HG03432 (cell line): Measurements from ENCODE around the gene MAN2B2.

Experiments used
- ATAC-seq: cut with Tn5 transposase; IDR thresholded peaks from one replicate; pipeline ENCODE4 v1.9.1; 2021; ENCODE audit warnings: mild to moderate bottlenecking, moderate library complexity; ENCODE audit not compliant: unreplicated experiment

The MAN2B2 gene

GRCh38 chr4:6592804-6593563 is 18.0 kb downstream of the MAN2B2 start:
- no peak for ATAC-seq

GRCh38 chr4:6594341-6594740 is 19.4 kb downstream of the MAN2B2 start:
- ATAC-seq, result no peak

GRCh38 chr4:6594826-6595355 is 19.9 kb downstream of the MAN2B2 start:
- ATAC-seq, result no peak

GRCh38 chr4:6595897-6596537 is 21.0 kb downstream of the MAN2B2 start:
- no peak for ATAC-seq

- no peak for ATAC-seq
Observed at GRCh38 chr4:6596948-6597347, 22.0 kb downstream of the MAN2B2 start.

GRCh38 chr4:6598127-6598526 is 23.1 kb downstream of the MAN2B2 start:
- no peak for ATAC-seq

GRCh38 chr4:6598641-6599040 is 23.7 kb downstream of the MAN2B2 start:
- no peak for ATAC-seq

GRCh38 chr4:6601661-6602250 is 26.8 kb downstream of the MAN2B2 start:
- ATAC-seq, result no peak

GRCh38 chr4:6602289-6602688 is 27.3 kb downstream of the MAN2B2 start:
- no peak for ATAC-seq

- no peak for ATAC-seq
Observed at GRCh38 chr4:6603128-6603527, 28.1 kb downstream of the MAN2B2 start.

- ATAC-seq, result no peak
Observed at GRCh38 chr4:6605114-6605513, 30.1 kb downstream of the MAN2B2 start.

- no peak for ATAC-seq
Observed at GRCh38 chr4:6605605-6606004, 30.6 kb downstream of the MAN2B2 start.

GRCh38 chr4:6606465-6607235 is 31.7 kb downstream of the MAN2B2 start:
- no peak for ATAC-seq

GRCh38 chr4:6607368-6608055 is 32.5 kb downstream of the MAN2B2 start:
- no peak for ATAC-seq

GRCh38 chr4:6608758-6609414 is 33.9 kb downstream of the MAN2B2 start:
- no peak for ATAC-seq

GRCh38 chr4:6609415-6610079 is 34.6 kb downstream of the MAN2B2 start:
- ATAC-seq, result no peak

- no peak for ATAC-seq
Observed at GRCh38 chr4:6610856-6611430, 36.0 kb downstream of the MAN2B2 start.

- no peak for ATAC-seq
Observed at GRCh38 chr4:6612961-6613675, 38.1 kb downstream of the MAN2B2 start.
